MM.1S (cell line): ENCODE data around the gene ITM2C.

ENCODE experiments used
- DNase-seq: peaks from one replicate; pipeline ENCODE4 v3.0.0-alpha.2; 2015
- H2AFZ ChIP-seq: fragments of 300-600 bp; sonication (generic); 2 replicates; pipeline ENCODE4 v1.6.0; 2016; ENCODE audit warnings: antibody characterized with exemption, low read length
- H3F3A ChIP-seq: fragments of 300-600 bp; sonication (generic); 2 replicates; pipeline ENCODE4 v1.6.1; 2016; ENCODE audit warnings: mild to moderate bottlenecking, antibody characterized with exemption, low read length, moderate library complexity, mixed read lengths; ENCODE audit not compliant: insufficient read depth
- H3K27ac ChIP-seq: fragments of 300-600 bp; sonication (generic); 2 replicates; pipeline ENCODE4 v1.5.1; 2016; ENCODE audit warnings: mild to moderate bottlenecking, low read length
- H3K27me3 ChIP-seq: fragments of 300-600 bp; sonication (generic); replicated peaks from 2 replicates; pipeline ENCODE4 v1.6.0; 2016; ENCODE audit warnings: low read length; ENCODE audit not compliant: insufficient read depth
- H3K36me3 ChIP-seq: fragments of 300-600 bp; sonication (generic); replicated peaks from 2 replicates; pipeline ENCODE4 v1.6.1; 2016; ENCODE audit warnings: mild to moderate bottlenecking, low read length, mixed read lengths; ENCODE audit not compliant: insufficient read depth
- H3K4me1 ChIP-seq: fragments of 300-600 bp; sonication (generic); 2 replicates; pipeline ENCODE4 v1.6.1; 2016; ENCODE audit warnings: low read length, mixed read lengths
- H3K4me2 ChIP-seq: fragments of 300-600 bp; sonication (generic); 2 replicates; pipeline ENCODE4 v1.6.0; 2016; ENCODE audit warnings: low read depth, low read length
- H3K4me3 ChIP-seq: fragments of 300-600 bp; sonication (generic); 2 replicates; pipeline ENCODE4 v1.5.1; 2016; ENCODE audit warnings: low read length, mixed read lengths
- H3K79me2 ChIP-seq: fragments of 300-600 bp; sonication (generic); 2 replicates; pipeline ENCODE4 v1.6.1; 2016; ENCODE audit warnings: mixed run types, low read length, mixed read lengths
- H3K9ac ChIP-seq: fragments of 300-600 bp; sonication (generic); 2 replicates; pipeline ENCODE4 v1.6.1; 2016; ENCODE audit warnings: low read length, mixed read lengths
- H3K9me2 ChIP-seq: fragments of 300-600 bp; sonication (generic); replicated peaks from 2 replicates; pipeline ENCODE4 v1.6.1; 2016; ENCODE audit warnings: mild to moderate bottlenecking, low read length, mixed read lengths; ENCODE audit not compliant: insufficient read depth
- H3K9me3 ChIP-seq: fragments of 300-600 bp; sonication (generic); replicated peaks from 2 replicates; pipeline ENCODE4 v1.6.1; 2016; ENCODE audit warnings: mild to moderate bottlenecking, low read length, mixed read lengths; ENCODE audit not compliant: insufficient read depth
- H4K20me1 ChIP-seq: fragments of 300-600 bp; sonication (generic); 2 replicates; pipeline ENCODE4 v1.6.1; 2016; ENCODE audit warnings: mild to moderate bottlenecking, low read length, moderate library complexity, mixed read lengths; ENCODE audit not compliant: insufficient read depth
- CTCF ChIP-seq: fragments of 300-600 bp; sonication (generic); IDR thresholded peaks from 2 replicates; pipeline ENCODE4 v1.5.1; 2016; ENCODE audit warnings: antibody characterized with exemption, low read length, mixed read lengths
- EZH2 ChIP-seq: fragments of 300-600 bp; sonication (generic); optimal IDR thresholded peaks from 2 replicates; pipeline ENCODE3; 2017; ENCODE audit warnings: low read depth, mild to moderate bottlenecking, antibody characterized with exemption, low read length, mixed read lengths
- EZH2phosphoT487 ChIP-seq: fragments of 300-600 bp; sonication (generic); IDR thresholded peaks from 2 replicates; pipeline ENCODE4 v1.6.1; 2018; ENCODE audit warnings: antibody characterized with exemption, low read length

The ITM2C gene

DNA sequence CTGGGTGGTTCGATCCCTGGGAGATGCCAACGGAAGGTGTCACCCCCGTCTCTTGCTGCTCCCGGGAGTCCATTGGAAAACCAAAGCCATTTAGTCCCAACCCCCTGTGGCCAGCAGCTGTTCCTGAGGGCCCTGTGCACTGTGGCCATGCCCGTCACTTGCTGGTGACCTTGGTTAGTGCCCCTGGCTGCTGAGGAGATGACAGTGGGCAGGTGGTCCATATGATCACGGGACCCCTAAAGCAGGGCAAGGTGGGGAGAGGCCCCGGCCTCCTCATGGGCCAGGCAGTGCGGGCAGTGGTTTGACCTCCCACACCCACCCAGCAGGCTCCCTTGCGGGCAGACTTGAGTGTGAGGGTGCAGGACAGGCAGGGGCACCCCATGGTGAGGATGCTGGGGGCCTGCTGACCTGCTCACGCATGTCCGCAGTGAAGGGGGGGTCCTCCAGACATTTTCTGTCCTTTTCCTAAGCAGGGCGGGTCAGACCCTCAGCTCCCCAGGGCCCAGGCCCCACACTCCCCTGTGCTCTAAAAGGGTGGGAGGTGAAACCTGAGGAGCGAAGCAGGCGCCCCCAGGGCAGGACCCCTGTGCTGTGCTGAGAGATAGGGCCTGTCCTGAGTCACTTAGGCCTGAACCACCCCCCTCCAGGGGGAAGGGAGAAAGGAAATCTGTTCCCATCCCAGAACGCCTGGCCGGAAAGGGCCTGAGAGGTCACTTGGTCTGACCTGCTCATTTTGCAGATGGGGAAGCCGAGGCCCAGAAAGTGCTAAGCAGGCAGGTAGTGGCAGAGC, 6.8 kb downstream of the ITM2C start:
- H3K27ac ChIP-seq: peak overlapping the region; percentile 96
- H3K4me1 ChIP-seq: peaks cover 53% of the 10 kb centered on the region
- peaks cover 88% of the 10 kb centered on the region for H3K79me2 ChIP-seq
- no peaks in the 10 kb centered on the region for H4K20me1 ChIP-seq
- H3K9me2 ChIP-seq: no peaks in the 10 kb centered on the region
- peaks cover 80% of the 10 kb centered on the region for H3F3A ChIP-seq
- H2AFZ ChIP-seq: no peak overlapping the region
- peak; percentile 21 for DNase-seq
- no peaks in the 10 kb centered on the region for H3K9me3 ChIP-seq
- H3K4me3 ChIP-seq: peak overlapping the region; percentile 68
- H3K27me3 ChIP-seq: no peaks in the 10 kb centered on the region
- H3K4me2 ChIP-seq: peak overlapping the region; percentile 100
- no peak for TF ChIP-seq EZH2
- H3K9ac ChIP-seq: peak overlapping the region; percentile 86
- peaks cover 8% of the 10 kb centered on the region for H3K36me3 ChIP-seq

- H2AFZ ChIP-seq: no peak overlapping the region
- H3K9me2 ChIP-seq: no peaks in the 10 kb centered on the region
- H3K27ac ChIP-seq: peak overlapping the region; percentile 96
- TF ChIP-seq CTCF (no peak), EZH2 (no peak)
- H3K9me3 ChIP-seq: no peaks in the 10 kb centered on the region
- peak; percentile 48 for DNase-seq
- H3F3A ChIP-seq: peaks cover 72% of the 10 kb centered on the region
- peak overlapping the region; percentile 68 for H3K4me3 ChIP-seq
- peak overlapping the region; percentile 100 for H3K4me2 ChIP-seq
- no peaks in the 10 kb centered on the region for H3K27me3 ChIP-seq
- H3K36me3 ChIP-seq: peaks cover 15% of the 10 kb centered on the region
- peaks cover 48% of the 10 kb centered on the region for H3K4me1 ChIP-seq
- H3K9ac ChIP-seq: peak overlapping the region; percentile 86
- no peaks in the 10 kb centered on the region for H4K20me1 ChIP-seq
- H3K79me2 ChIP-seq: peaks cover 88% of the 10 kb centered on the region
Observed at GRCh38 chr2:230872151-230872967, 7.6 kb downstream of the ITM2C start.

- TF ChIP-seq EZH2phosphoT487: no peak
- no peak for TF ChIP-seq EZH2
- no peak for TF ChIP-seq CTCF
- Histone ChIP-seq H3K27me3 (no peaks in the 10 kb centered on the region), H4K20me1 (no peaks in the 10 kb centered on the region), H3F3A (peaks cover 71% of the 10 kb centered on the region), H3K4me3 (peak overlapping the region; percentile 68), H3K9ac (peak overlapping the region; percentile 86), H3K9me3 (no peaks in the 10 kb centered on the region), H3K4me2 (peak overlapping the region; percentile 100), H3K27ac (peak overlapping the region; percentile 96), H2AFZ (no peak overlapping the region), H3K79me2 (peaks cover 84% of the 10 kb centered on the region), H3K4me1 (peaks cover 48% of the 10 kb centered on the region), H3K36me3 (peaks cover 21% of the 10 kb centered on the region), H3K9me2 (no peaks in the 10 kb centered on the region)
- DNase-seq: peak; percentile 96
Observed at GRCh38 chr2:230872968-230873660, 8.4 kb downstream of the ITM2C start.
